ENCODE measurements around the gene KRTAP10-3. TPM values are rescaled to one million over a fixed set of nuclear protein-coding genes. Genes with fewer than 3 reads are reported as not detected.

The KRTAP10-3 gene
- total RNA-seq, 3 donors from 2014 or later: not detected

- DNase-seq (no peak), ATAC-seq (no peak)
- H3K27me3 Mint-ChIP-seq (ENCODE audit: low read depth): peaks cover 4% of the 10 kb centered on the region
- H3K4me1 Mint-ChIP-seq (ENCODE audit: low read depth): no peaks in the 10 kb centered on the region
- no peaks in the 10 kb centered on the region for H3K36me3 Mint-ChIP-seq (ENCODE audit: insufficient read depth)
- no peak overlapping the region for H3K4me3 Mint-ChIP-seq
- H3K9me3 Mint-ChIP-seq: no peaks in the 10 kb centered on the region
These were observed 22.6 kb downstream of the KRTAP10-3 start for GRCh38 chr21:44535963-44536362.

- Mint-ChIP-seq H3K9me3 (no peaks in the 10 kb centered on the region), H3K4me1 (ENCODE audit: low read depth) (no peaks in the 10 kb centered on the region), H3K27me3 (ENCODE audit: low read depth) (peaks cover 2% of the 10 kb centered on the region), H3K36me3 (ENCODE audit: insufficient read depth) (no peaks in the 10 kb centered on the region), H3K4me3 (no peak overlapping the region)
- DNase-seq: no peak
- ATAC-seq: no peak
These were observed 23.9 kb downstream of the KRTAP10-3 start for GRCh38 chr21:44534688-44535087.

- DNase-seq: no peak
- peaks cover 2% of the 10 kb centered on the region for H3K27me3 Mint-ChIP-seq (ENCODE audit: low read depth)
- no peak overlapping the region for H3K4me3 Mint-ChIP-seq
- ATAC-seq: no peak
- H3K36me3 Mint-ChIP-seq (ENCODE audit: insufficient read depth): no peaks in the 10 kb centered on the region
- H3K4me1 Mint-ChIP-seq (ENCODE audit: low read depth): no peaks in the 10 kb centered on the region
- H3K9me3 Mint-ChIP-seq: no peaks in the 10 kb centered on the region
These were observed 24.5 kb downstream of the KRTAP10-3 start for GRCh38 chr21:44533891-44534627.

GRCh38 chr21:44533121-44533890 lies 25.3 kb downstream of the KRTAP10-3 start:
- DNase-seq (no peak), ATAC-seq (no peak)
- Mint-ChIP-seq H3K36me3 (ENCODE audit: insufficient read depth) (no peaks in the 10 kb centered on the region), H3K4me1 (ENCODE audit: low read depth) (no peaks in the 10 kb centered on the region), H3K27me3 (ENCODE audit: low read depth) (no peaks in the 10 kb centered on the region), H3K9me3 (no peaks in the 10 kb centered on the region), H3K4me3 (no peak overlapping the region)

- no peaks in the 10 kb centered on the region for H3K27me3 Mint-ChIP-seq (ENCODE audit: low read depth)
- DNase-seq: no peak
- H3K4me3 Mint-ChIP-seq: no peak overlapping the region
- H3K9me3 Mint-ChIP-seq: no peaks in the 10 kb centered on the region
- H3K36me3 Mint-ChIP-seq (ENCODE audit: insufficient read depth): no peaks in the 10 kb centered on the region
- H3K4me1 Mint-ChIP-seq (ENCODE audit: low read depth): no peaks in the 10 kb centered on the region
- no peak for ATAC-seq
These were observed 25.9 kb downstream of the KRTAP10-3 start for GRCh38 chr21:44532712-44533111.

- no peak for ATAC-seq
- H3K27me3 Mint-ChIP-seq (ENCODE audit: low read depth): no peaks in the 10 kb centered on the region
- H3K4me3 Mint-ChIP-seq: no peak overlapping the region
- no peaks in the 10 kb centered on the region for H3K36me3 Mint-ChIP-seq (ENCODE audit: insufficient read depth)
- DNase-seq: no peak
- H3K9me3 Mint-ChIP-seq: no peaks in the 10 kb centered on the region
- H3K4me1 Mint-ChIP-seq (ENCODE audit: low read depth): no peaks in the 10 kb centered on the region
These were observed 26.7 kb downstream of the KRTAP10-3 start for GRCh38 chr21:44531606-44532564.

- Mint-ChIP-seq H3K4me3 (no peak overlapping the region), H3K4me1 (ENCODE audit: low read depth) (no peaks in the 10 kb centered on the region), H3K27me3 (ENCODE audit: low read depth) (no peaks in the 10 kb centered on the region), H3K36me3 (ENCODE audit: insufficient read depth) (no peaks in the 10 kb centered on the region), H3K9me3 (no peaks in the 10 kb centered on the region)
- DNase-seq (no peak), ATAC-seq (no peak)
These were observed 27.5 kb downstream of the KRTAP10-3 start for GRCh38 chr21:44530903-44531605.

GRCh38 chr21:44530221-44530902 lies 28.2 kb downstream of the KRTAP10-3 start:
- Mint-ChIP-seq H3K4me1 (ENCODE audit: low read depth) (no peaks in the 10 kb centered on the region), H3K27me3 (ENCODE audit: low read depth) (no peaks in the 10 kb centered on the region), H3K4me3 (no peak overlapping the region), H3K9me3 (no peaks in the 10 kb centered on the region), H3K36me3 (ENCODE audit: insufficient read depth) (no peaks in the 10 kb centered on the region)
- DNase-seq: no peak
- no peak for ATAC-seq

- no peaks in the 10 kb centered on the region for H3K9me3 Mint-ChIP-seq
- ATAC-seq (no peak), DNase-seq (no peak)
- no peak overlapping the region for H3K4me3 Mint-ChIP-seq
- no peaks in the 10 kb centered on the region for H3K36me3 Mint-ChIP-seq (ENCODE audit: insufficient read depth)
- no peaks in the 10 kb centered on the region for H3K27me3 Mint-ChIP-seq (ENCODE audit: low read depth)
- H3K4me1 Mint-ChIP-seq (ENCODE audit: low read depth): no peaks in the 10 kb centered on the region
These were observed 29.0 kb downstream of the KRTAP10-3 start for GRCh38 chr21:44529503-44530125.

- DNase-seq (no peak), ATAC-seq (no peak)
- no peaks in the 10 kb centered on the region for H3K4me1 Mint-ChIP-seq (ENCODE audit: low read depth)
These were observed 29.6 kb downstream of the KRTAP10-3 start for GRCh38 chr21:44529011-44529421.

GRCh38 chr21:44528634-44528995 lies 30.0 kb downstream of the KRTAP10-3 start:
- ATAC-seq (no peak), DNase-seq (no peak)
- Mint-ChIP-seq H3K9me3 (no peaks in the 10 kb centered on the region), H3K4me1 (ENCODE audit: low read depth) (no peaks in the 10 kb centered on the region), H3K27me3 (ENCODE audit: low read depth) (no peaks in the 10 kb centered on the region), H3K36me3 (ENCODE audit: insufficient read depth) (no peaks in the 10 kb centered on the region), H3K4me3 (no peak overlapping the region)

More at GRCh38 chr21:44529011-44529421, 29.6 kb downstream of the KRTAP10-3 start:
- H3K9me3 Mint-ChIP-seq: no peaks in the 10 kb centered on the region
- H3K4me3 Mint-ChIP-seq: no peak overlapping the region
- no peaks in the 10 kb centered on the region for H3K27me3 Mint-ChIP-seq (ENCODE audit: low read depth)
- no peaks in the 10 kb centered on the region for H3K36me3 Mint-ChIP-seq (ENCODE audit: insufficient read depth)

GRCh38 chr21:44527983-44528633 lies 30.5 kb downstream of the KRTAP10-3 start:
- ATAC-seq: no peak
- Mint-ChIP-seq H3K4me1 (ENCODE audit: low read depth) (no peaks in the 10 kb centered on the region), H3K9me3 (no peaks in the 10 kb centered on the region), H3K4me3 (no peak overlapping the region), H3K36me3 (ENCODE audit: insufficient read depth) (no peaks in the 10 kb centered on the region), H3K27me3 (ENCODE audit: low read depth) (no peaks in the 10 kb centered on the region)
- no peak for DNase-seq

All from activated T-cell treated with anti-CD3 and anti-CD28 coated beads, Interleukin-2, amount 50 U/mL, for 4 hours (primary cell).